Astrocyte (in vitro differentiated cells and primary cell): Measurements from ENCODE around the gene COA8. TPM values are rescaled to one million over a fixed set of nuclear protein-coding genes. Genes with fewer than 3 reads are reported as not detected.

Experiments
- DNase-seq: peaks from one replicate; pipeline ENCODE4 v3.0.0-alpha.2; 2010; ENCODE audit warnings: low read depth
- FAIRE-seq: peaks from 2 replicates; lab custom pipeline; 2011; peaks lifted over from hg19 to GRCh38; lab: Jason Lieb, UNC
- H2AFZ ChIP-seq: 2 replicates; pipeline ENCODE4 v1.6.0; 2012; ENCODE audit warnings: low read depth, low read length, inconsistent platforms
- H3K27ac ChIP-seq: 2 replicates; pipeline ENCODE4 v1.5.1; 2011; ENCODE audit warnings: low read depth, low read length, inconsistent platforms
- H3K27me3 ChIP-seq: 2 replicates; pipeline ENCODE4 v1.6.0; 2011; ENCODE audit warnings: low read length, inconsistent platforms; ENCODE audit not compliant: insufficient read depth
- H3K36me3 ChIP-seq: 2 replicates; pipeline ENCODE4 v1.5.1; 2011; ENCODE audit warnings: low read length, inconsistent platforms; ENCODE audit not compliant: insufficient read depth
- H3K4me1 ChIP-seq: 2 replicates; pipeline ENCODE4 v1.5.1; 2011; ENCODE audit warnings: low read length, inconsistent platforms; ENCODE audit not compliant: insufficient read depth
- H3K4me2 ChIP-seq: 2 replicates; pipeline ENCODE4 v1.6.0; 2012; ENCODE audit warnings: low read length, inconsistent platforms
- H3K4me3 ChIP-seq: 2 replicates; pipeline ENCODE4 v1.5.1; 2011; ENCODE audit warnings: low read depth, mild to moderate bottlenecking, low read length, inconsistent platforms; ENCODE audit not compliant: insufficient read depth
- H3K79me2 ChIP-seq: 2 replicates; pipeline ENCODE4 v1.6.0; 2012; ENCODE audit warnings: mild to moderate bottlenecking, low read length, inconsistent platforms; ENCODE audit not compliant: insufficient read depth
- H3K9ac ChIP-seq: 2 replicates; pipeline ENCODE4 v1.6.0; 2012; ENCODE audit warnings: mild to moderate bottlenecking, low read length, inconsistent platforms
- H3K9me3 ChIP-seq: 2 replicates; pipeline ENCODE4 v1.5.1; 2012; ENCODE audit warnings: low read depth, mild to moderate bottlenecking, low read length, inconsistent platforms; ENCODE audit not compliant: insufficient read depth
- H4K20me1 ChIP-seq: 2 replicates; pipeline ENCODE4 v1.6.0; 2012; ENCODE audit warnings: low read length, inconsistent platforms; ENCODE audit not compliant: insufficient read depth
- H3K27ac Mint-ChIP-seq: one replicate; pipeline ENCODE4 v1.8.0; 2021; ENCODE audit warnings: mild to moderate bottlenecking, mixed read lengths; ENCODE audit not compliant: unreplicated experiment
- H3K27me3 Mint-ChIP-seq: one replicate; pipeline ENCODE4 v1.8.0; 2021; ENCODE audit warnings: low read depth, mixed read lengths; ENCODE audit not compliant: unreplicated experiment
- H3K36me3 Mint-ChIP-seq: one replicate; pipeline ENCODE4 v1.8.0; 2021; ENCODE audit warnings: low read depth, mixed read lengths; ENCODE audit not compliant: unreplicated experiment
- H3K4me1 Mint-ChIP-seq: one replicate; pipeline ENCODE4 v1.8.0; 2021; ENCODE audit warnings: low read depth, mixed read lengths; ENCODE audit not compliant: unreplicated experiment
- H3K4me3 Mint-ChIP-seq: one replicate; pipeline ENCODE4 v1.8.0; 2021; ENCODE audit warnings: mild to moderate bottlenecking, moderate library complexity, mixed read lengths; ENCODE audit not compliant: unreplicated experiment
- H3K9me3 Mint-ChIP-seq: one replicate; pipeline ENCODE4 v1.8.0; 2021; ENCODE audit warnings: mild to moderate bottlenecking, mixed read lengths; ENCODE audit not compliant: unreplicated experiment
- EZH2 ChIP-seq: IDR thresholded peaks from 2 replicates; pipeline ENCODE4 v1.6.1; 2012; ENCODE audit warnings: mild to moderate bottlenecking, low read length, inconsistent platforms; ENCODE audit not compliant: insufficient read depth
- total RNA-seq: library from RNA; stranded (reverse); gene quantifications from 2 replicates; pipeline ENCODE4 v1.2.1, GENCODE V29; 2021
- TF ChIP-seq, protein P1 (sequence below): IDR thresholded peaks from 2 replicates; pipeline ENCODE4 v1.5.1; 2011; ENCODE audit warnings: low read depth, mild to moderate bottlenecking, inconsistent platforms, low read length, moderate library complexity; ENCODE audit not compliant: insufficient read depth

The COA8 gene
- total RNA-seq, 1 donor from 2014 or later = 56.2 TPM

DNA sequence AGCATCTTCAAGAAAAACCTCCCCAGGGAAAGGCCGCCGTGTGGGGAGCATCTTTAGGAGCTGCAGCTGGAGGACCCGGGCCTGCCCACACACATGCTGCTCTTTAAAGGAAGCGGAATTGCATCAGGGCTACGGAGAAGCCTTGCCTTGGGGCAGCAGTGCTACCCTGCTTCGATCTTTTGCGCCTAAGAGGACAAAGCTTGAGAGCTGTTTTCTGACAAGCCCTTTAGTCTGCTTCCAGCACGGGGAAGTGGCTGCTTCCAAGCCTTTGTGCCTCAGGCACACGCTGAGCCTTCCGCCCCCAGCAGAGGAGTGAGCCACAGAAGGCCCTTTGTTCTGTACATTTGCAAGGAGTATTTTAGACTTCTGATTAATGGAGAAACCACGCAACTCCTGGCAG, 31.5 kb downstream of the COA8 start:
- Histone ChIP-seq H3K9ac (peak overlapping the region; percentile 69), H2AFZ (no peak overlapping the region), H3K27me3 (no peaks in the 10 kb centered on the region), H3K4me1 (peaks cover 43% of the 10 kb centered on the region), H3K4me3 (peak overlapping the region; percentile 3), H3K79me2 (no peaks in the 10 kb centered on the region), H3K9me3 (no peaks in the 10 kb centered on the region), H3K36me3 (no peaks in the 10 kb centered on the region), H3K27ac (peak overlapping the region; percentile 80), H3K4me2 (peak overlapping the region; percentile 79), H4K20me1 (peaks cover 8% of the 10 kb centered on the region)
- Mint-ChIP-seq H3K4me3 (peak overlapping the region; percentile 25), H3K36me3 (peaks cover 8% of the 10 kb centered on the region), H3K4me1 (peaks cover 28% of the 10 kb centered on the region), H3K27ac (peak overlapping the region; percentile 90), H3K27me3 (no peaks in the 10 kb centered on the region), H3K9me3 (no peaks in the 10 kb centered on the region)
- peak; percentile 79 for DNase-seq
- FAIRE-seq = no peak
- TF ChIP-seq, protein P1, sequence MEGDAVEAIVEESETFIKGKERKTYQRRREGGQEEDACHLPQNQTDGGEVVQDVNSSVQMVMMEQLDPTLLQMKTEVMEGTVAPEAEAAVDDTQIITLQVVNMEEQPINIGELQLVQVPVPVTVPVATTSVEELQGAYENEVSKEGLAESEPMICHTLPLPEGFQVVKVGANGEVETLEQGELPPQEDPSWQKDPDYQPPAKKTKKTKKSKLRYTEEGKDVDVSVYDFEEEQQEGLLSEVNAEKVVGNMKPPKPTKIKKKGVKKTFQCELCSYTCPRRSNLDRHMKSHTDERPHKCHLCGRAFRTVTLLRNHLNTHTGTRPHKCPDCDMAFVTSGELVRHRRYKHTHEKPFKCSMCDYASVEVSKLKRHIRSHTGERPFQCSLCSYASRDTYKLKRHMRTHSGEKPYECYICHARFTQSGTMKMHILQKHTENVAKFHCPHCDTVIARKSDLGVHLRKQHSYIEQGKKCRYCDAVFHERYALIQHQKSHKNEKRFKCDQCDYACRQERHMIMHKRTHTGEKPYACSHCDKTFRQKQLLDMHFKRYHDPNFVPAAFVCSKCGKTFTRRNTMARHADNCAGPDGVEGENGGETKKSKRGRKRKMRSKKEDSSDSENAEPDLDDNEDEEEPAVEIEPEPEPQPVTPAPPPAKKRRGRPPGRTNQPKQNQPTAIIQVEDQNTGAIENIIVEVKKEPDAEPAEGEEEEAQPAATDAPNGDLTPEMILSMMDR = no peak
- TF ChIP-seq EZH2 = no peak

DNA sequence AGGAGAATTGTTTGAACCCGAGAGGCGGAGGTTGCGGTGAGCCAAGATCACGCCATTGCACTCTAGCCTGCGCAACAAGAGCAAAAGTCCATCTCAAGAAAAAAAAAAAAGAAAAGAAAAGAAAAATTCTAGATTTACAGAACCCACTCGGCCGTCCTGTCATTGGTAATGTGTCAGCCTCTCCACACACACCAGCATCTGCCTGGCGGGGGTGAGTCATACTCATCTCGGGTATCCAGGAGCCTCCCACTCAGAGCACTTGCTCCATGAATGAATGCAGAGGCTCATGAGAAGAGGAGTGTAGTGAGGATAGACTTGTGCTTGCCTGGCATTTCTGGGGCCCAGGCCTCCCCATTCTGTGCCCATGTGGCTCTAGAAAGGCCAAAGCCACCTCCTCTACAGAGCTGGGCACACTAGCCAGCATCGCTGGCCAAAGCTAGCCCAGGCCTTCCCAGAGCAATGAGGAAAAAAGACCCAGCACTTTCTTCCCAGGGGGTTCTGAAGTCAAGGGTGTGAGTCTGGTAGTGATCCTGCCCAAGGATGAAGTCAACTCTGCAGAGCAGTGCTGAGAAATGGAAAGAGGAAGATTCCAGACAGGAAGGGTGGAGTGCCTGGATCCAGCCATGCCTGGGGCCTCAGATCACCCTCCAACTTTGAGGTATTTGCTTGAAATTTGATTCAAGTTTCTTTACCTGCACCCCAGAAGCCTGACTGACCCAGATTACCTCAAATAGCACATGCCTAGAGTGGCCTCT, 35.0 kb downstream of the COA8 start:
- peak overlapping the region; percentile 59 for H3K4me2 ChIP-seq
- no peaks in the 10 kb centered on the region for H3K79me2 ChIP-seq
- TF ChIP-seq, protein P1 = no peak
- no peak for TF ChIP-seq EZH2
- peaks cover 4% of the 10 kb centered on the region for H3K36me3 Mint-ChIP-seq
- no peaks in the 10 kb centered on the region for H3K9me3 Mint-ChIP-seq
- H3K4me1 Mint-ChIP-seq = peaks cover 28% of the 10 kb centered on the region
- H3K9me3 ChIP-seq = no peaks in the 10 kb centered on the region
- H2AFZ ChIP-seq = no peak overlapping the region
- no peak overlapping the region for H3K27ac ChIP-seq
- H3K9ac ChIP-seq = no peak overlapping the region
- no peaks in the 10 kb centered on the region for H3K36me3 ChIP-seq
- H3K27me3 Mint-ChIP-seq = no peaks in the 10 kb centered on the region
- H3K27me3 ChIP-seq = no peaks in the 10 kb centered on the region
- peak overlapping the region; percentile 58 for H3K27ac Mint-ChIP-seq
- peak overlapping the region; percentile 66 for H3K4me3 Mint-ChIP-seq
- H3K4me1 ChIP-seq = peaks cover 39% of the 10 kb centered on the region
- FAIRE-seq (no peak), DNase-seq (peak; percentile 89)
- no peak overlapping the region for H3K4me3 ChIP-seq
- H4K20me1 ChIP-seq = peaks cover 8% of the 10 kb centered on the region

DNA sequence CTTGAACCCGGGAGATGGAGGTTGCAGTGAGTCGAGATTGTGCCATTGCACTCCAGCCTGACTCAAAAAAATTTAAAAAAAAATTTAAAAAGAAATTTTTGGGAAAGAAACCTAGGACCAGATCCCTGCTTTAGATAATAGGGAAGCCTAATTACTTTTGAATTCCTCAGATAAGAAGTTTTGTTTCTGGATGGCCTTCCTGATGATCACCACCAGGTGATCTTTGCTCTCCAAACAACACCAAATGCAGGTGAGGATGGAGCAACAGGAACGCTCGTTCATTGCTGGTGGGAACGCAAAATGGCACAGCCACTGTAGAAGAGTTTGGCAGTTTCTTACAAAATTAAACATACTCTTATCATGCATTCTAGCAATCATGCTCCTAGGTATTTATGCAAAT, 37.7 kb downstream of the COA8 start:
- Histone ChIP-seq H3K4me1 (peaks cover 15% of the 10 kb centered on the region), H3K9me3 (no peaks in the 10 kb centered on the region), H3K79me2 (no peaks in the 10 kb centered on the region), H2AFZ (no peak overlapping the region), H3K4me2 (no peak overlapping the region), H3K27ac (no peak overlapping the region), H3K4me3 (no peak overlapping the region), H3K27me3 (no peaks in the 10 kb centered on the region), H3K36me3 (no peaks in the 10 kb centered on the region), H4K20me1 (peaks cover 8% of the 10 kb centered on the region), H3K9ac (no peak overlapping the region)
- no peak for FAIRE-seq
- TF ChIP-seq EZH2 = no peak
- TF ChIP-seq, protein P1 = no peak
- Mint-ChIP-seq H3K27me3 (no peaks in the 10 kb centered on the region), H3K4me1 (peaks cover 10% of the 10 kb centered on the region), H3K27ac (no peak overlapping the region), H3K36me3 (peaks cover 4% of the 10 kb centered on the region), H3K9me3 (no peaks in the 10 kb centered on the region), H3K4me3 (no peak overlapping the region)
- no peak for DNase-seq
